CD4-positive, alpha-beta T cell treated with Interferon alpha-2 for 1 hour (primary cell): ENCODE data around the gene ADGB.
A peak's percentile ranks its signal among the peaks of the same experiment; 100 is the strongest.
"Not testable (repeated sequence)": the region's sequence is repeated elsewhere in the genome, so short reads cannot be mapped to it uniquely, and the experiment has no call there.

Experiments
- DNase-seq, 2 donors: peaks; one replicate each; pipeline ENCODE4 v3.0.0-alpha.2; 2020 to 2022

Gene ADGB

DNA sequence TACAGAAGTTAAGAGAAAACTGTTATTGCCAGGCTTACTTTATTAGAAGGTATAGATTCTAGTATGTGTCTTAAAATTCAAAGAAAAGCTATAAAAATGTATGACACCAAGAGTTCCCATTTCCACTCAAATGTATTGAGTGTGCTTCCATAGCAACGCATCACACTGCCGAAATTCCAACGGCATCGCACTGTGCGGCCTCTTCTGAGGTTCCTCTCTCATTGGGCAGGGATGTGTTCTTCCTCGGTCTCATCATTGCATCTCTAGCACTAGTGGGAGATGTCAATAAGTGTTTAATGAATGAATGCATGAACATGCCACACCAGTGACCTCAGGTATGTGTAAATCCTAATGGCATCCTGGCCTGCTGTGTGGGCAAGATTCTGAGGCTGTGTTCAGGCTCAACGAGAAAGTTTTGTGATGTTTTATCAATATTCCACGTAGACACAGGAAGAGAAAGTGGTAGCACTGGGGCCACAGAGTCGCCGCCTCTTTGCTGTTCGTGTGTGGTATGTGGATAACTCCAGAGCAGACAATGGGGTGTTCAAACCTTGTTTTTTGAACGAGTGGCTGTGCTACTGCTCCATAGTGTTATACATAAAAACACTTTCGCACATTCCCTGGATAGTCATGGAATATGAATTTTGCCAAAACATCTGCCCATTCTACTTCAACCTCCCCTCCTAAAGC lies 171.6 kb downstream of the ADGB start:
- DNase-seq = no peak

DNA sequence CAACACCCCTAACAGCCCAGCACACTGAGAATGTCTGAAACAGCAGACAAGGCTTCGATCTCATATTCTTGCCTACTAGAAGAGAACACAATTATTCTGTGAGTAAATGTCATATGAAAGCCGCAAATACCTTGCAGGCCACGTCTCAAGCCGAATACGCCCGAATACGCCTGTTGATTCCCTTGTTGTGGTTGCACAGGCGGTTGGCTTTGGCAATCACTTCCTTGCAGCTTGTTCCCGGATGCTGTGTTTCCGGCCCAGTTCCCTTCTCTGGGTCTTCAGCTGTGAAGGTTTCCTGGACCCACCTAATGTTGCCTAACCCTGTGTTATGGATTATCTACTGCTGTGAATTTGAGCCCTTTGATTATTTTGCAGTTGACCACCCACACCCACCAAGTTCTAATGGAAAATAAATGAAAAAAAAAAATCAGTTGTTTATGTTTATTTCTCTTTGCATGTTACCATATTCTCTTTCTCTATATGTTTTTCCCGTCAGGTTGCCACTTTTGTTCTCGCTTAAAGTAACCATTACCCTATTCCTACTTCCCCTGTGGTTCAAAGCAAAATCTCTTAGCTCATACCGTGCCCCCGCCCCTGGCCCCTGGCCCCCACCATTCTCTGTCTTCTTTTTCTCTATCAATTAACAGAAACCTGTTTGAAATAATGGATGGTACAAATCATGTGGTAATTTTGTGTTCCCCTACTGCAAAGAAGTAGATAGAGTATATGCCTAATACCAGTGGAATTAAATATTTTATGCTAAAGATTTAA lies 172.4 kb downstream of the ADGB start:
- peak; percentile 58 to 60 for DNase-seq

DNA sequence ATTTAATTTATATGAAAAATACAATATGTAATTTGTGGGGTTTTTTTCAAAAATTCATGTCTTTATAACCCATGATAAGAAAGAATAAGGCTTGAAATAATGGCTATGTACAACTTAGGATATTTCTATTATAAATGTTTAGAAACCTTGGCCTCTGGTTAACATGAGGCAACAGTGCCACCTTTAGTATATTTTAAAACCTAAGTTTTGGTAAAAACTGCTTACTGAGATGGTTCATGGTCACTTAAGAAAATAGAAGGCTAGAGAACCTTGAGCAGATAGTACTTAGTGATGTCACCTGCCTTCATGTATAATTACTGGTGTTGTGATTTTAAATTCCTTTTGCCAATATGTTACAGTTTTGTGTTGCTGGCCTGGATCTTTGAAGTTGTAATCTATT lies 176.4 kb downstream of the ADGB start:
- peak in 1 of 2 donors; percentile 22 for DNase-seq

DNA sequence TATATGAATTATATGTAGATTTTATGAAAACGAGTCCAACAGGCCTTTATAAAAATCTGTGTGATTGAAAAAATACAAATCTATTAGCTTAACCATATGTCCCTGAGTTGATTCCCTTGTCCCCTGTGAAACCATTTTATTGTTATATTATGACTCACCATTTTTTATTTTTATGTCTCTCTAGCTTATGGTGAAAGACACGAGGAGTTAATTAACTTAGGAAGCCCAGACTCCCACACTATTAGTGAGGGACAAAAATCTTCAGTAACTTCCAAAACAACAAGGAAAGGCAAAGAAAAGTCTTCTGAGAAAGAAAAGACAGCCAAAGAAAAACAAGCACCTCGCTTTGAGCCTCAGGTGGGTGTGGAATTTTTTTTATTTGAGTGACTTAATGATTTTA lies 183.1 kb downstream of the ADGB start:
- no peak for DNase-seq

- DNase-seq = peak; percentile 6 to 48
Measured at GRCh38 chr6:146785001-146785585, 186.3 kb downstream of the ADGB start.

GRCh38 chr6:146787876-146788508 lies 189.2 kb downstream of the ADGB start:
- DNase-seq = no peak

GRCh38 chr6:146790561-146791091 lies 191.9 kb downstream of the ADGB start:
- no peak for DNase-seq

- no peak for DNase-seq
Measured at GRCh38 chr6:146791930-146792329, 193.2 kb downstream of the ADGB start.

DNA sequence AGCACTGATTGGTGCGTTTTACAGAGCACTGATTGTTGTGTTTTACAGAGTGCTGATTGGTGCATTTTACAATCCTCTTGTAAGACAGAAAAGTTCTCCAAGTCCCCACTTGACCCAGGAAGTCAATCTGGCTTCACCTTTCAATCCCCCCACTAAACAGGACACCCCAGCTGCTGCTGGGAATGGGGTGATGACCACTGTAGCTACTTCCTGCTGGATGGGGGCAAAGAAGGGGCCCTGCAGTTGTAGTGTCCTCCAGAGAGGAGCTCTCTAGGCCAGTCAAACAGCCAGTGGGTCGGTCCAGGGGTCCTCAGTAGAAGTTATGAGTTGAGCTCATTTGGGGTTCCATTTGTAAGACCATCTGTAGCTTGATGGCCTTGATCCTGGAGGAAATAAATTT lies 194.4 kb downstream of the ADGB start:
- not testable (repeated sequence) for DNase-seq

DNA sequence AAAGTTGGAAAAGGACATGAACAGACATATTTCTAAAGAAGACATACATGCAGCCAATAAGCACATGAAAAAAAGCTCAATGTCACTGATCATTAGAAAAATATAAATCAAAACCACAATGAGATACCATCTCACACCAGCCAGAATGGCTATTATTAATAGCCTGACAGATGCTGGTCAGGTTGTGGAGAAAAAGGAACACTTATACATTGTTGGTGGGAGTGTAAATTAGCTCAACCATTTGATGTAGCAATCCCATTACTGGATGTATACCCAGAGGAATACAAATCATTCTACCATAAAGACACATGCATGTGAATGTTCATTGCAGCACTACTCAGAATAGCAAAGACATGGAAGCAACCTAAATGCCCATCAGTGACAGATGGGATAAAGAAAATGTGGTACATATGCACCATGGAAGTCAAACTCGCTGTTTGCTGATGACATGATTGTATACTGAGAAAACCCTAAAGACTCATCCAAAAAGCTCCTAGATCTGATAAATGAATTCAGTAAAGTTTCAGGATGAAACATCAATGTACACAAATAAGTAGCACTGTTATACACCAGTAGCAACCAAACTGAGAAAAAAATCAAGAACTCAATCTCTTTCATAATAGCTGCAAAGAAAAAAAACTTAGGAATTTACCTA lies 196.8 kb downstream of the ADGB start:
- DNase-seq = no peak

GRCh38 chr6:146803167-146803566 lies 204.4 kb downstream of the ADGB start:
- DNase-seq = not testable (repeated sequence)

GRCh38 chr6:146803601-146804000 lies 204.8 kb downstream of the ADGB start:
- no peak for DNase-seq

- DNase-seq = no peak
Measured at GRCh38 chr6:146805546-146806325, 207.0 kb downstream of the ADGB start.

DNA sequence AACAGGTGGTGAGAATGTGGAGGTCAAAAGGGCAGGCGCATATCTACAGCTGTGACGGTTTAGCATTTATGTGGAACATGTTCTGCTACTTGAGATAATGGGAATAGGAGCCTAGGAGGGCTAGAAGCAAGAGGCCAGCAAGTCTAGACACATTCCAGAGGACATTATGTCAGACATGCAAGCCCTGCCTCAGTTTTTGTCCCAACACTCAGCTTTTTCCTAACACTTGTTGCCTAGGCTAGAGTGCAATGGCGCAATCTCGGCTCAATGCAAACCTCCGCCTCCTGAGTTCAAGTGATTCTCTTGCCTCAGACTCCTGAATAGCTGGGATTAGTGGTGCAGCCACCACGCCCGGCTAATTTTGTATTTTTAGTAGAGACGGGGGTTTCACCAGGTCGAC lies 210.2 kb downstream of the ADGB start:
- DNase-seq = not testable (repeated sequence)

DNA sequence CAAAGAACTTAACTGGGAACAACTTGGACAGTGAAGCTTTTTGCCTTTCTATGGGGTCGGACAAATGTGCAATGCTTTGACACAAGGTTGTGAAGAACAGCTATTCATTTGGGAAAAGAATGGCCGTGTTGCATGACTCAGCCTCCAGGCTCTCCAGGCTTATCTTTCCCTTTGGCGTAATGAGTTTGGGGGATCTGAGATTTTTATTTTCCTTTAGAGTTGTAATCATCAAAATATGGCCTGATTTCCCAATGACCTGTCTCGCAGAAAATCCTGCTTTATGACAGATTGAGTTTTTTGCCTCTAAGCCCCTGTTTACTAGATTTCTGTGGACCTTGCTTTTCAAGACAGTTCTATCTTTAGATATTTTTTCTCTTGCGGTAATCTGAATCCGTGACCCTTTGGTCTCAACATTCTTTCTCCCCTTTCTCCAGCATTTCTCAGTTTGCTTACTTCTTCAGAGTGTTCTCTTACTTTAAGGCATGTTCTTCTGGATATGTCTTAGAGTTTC lies 214.1 kb downstream of the ADGB start:
- not testable (repeated sequence) for DNase-seq

- DNase-seq = no peak
Measured at GRCh38 chr6:146813554-146813953, 214.8 kb downstream of the ADGB start.

GRCh38 chr6:146814148-146814750 lies 215.5 kb downstream of the ADGB start:
- no peak for DNase-seq

DNA sequence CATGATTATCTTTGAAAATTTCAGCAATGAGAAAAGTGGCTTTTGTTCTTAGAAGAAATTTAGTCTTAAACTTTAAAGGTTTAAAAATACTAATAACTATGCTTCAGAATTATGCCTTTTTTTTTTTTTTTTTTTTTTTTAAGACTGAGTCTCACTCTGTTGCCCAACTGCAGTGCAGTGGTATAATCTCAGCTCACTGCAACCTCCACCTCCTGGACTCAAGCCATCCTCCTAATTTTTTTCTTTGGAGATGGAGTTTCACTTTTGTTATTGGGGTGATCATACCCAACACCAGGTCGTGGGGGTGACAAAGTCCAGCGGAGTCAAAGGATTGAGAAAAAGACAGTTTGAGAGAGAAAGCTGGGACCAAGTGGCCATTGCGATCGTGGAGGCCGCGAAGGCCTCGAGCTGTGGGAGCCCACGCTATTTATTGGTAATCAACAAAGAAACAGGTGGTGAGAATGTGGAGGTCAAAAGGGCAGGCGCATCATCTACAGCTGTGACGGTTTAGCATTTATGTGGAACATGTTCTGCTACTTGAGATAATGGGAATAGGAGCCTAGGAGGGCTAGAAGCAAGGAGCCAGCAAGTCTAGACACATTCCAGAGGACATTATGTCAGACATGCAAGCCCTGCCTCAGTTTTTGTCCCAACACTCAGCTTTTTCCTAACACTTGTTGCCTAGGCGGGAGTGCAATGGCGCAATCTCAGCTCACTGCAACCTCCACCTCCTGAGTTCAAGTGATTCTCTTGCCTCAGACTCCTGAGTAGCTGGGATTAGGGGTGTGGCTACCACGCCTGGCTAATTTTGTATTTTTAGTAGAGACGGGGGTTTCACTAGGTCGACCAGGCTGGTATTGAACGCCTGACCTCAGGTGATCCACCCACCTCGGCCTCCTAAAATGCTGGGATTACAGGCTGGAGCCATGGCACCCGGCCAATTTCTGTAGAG lies 217.0 kb downstream of the ADGB start:
- not testable (repeated sequence) for DNase-seq

GRCh38 chr6:146819596-146820320 lies 221.0 kb downstream of the ADGB start:
- DNase-seq = no peak
